ENCODE data around the gene RAI1. TPM values are rescaled to one million over a fixed set of nuclear protein-coding genes. Genes with fewer than 3 reads are reported as not detected.

The RAI1 gene
- total and polyA plus RNA-seq, 2 of the 13 experiments (the other 11 are each of a cell fraction or from before 2014, with no cell fraction given), result 3.4 to 5.2 TPM

- TF ChIP-seq TFDP2 (CRISPR knock-in tag; IDR thresholded peaks at IDR 0.05), result no peak
- TF ChIP-seq POLR2A (IDR thresholded peaks at IDR 0.05; ENCODE audit: insufficient read depth in 1 of 2, low read depth in 2 of 2, low read length in 2 of 2), result no peak
- TF ChIP-seq HOXA9 (CRISPR knock-in tag; IDR thresholded peaks at IDR 0.05; ENCODE audit: borderline replicate concordance), result no peak
- no peak for TF ChIP-seq AKAP8 (CRISPR knock-in tag; IDR thresholded peaks at IDR 0.05)
- TF ChIP-seq PRDM4 (CRISPR knock-in tag; IDR thresholded peaks at IDR 0.05; ENCODE audit: borderline replicate concordance), result no peak
- no peak for TF ChIP-seq ZNF383 (CRISPR knock-in tag; IDR thresholded peaks at IDR 0.05; ENCODE audit: borderline replicate concordance)
- TF ChIP-seq POGZ (CRISPR knock-in tag; IDR thresholded peaks at IDR 0.05), result no peak
- TF ChIP-seq PBX2 (CRISPR knock-in tag; IDR thresholded peaks at IDR 0.05), result no peak
- no peak for TF ChIP-seq ZNF331 (CRISPR knock-in tag; IDR thresholded peaks at IDR 0.05)
- no peak for TF ChIP-seq YY1 (IDR thresholded peaks at IDR 0.05; ENCODE audit: insufficient read depth, insufficient replicate concordance, low read depth, low read length)
- TF ChIP-seq ZNF138 (CRISPR knock-in tag; IDR thresholded peaks at IDR 0.05; ENCODE audit: low read depth), result 0 out of 2 replicates have a peak, but pooled peaks have one; percentile 74
- no peak for TF ChIP-seq ZNF543 (CRISPR knock-in tag; IDR thresholded peaks at IDR 0.05)
- TF ChIP-seq ZNF33B (CRISPR knock-in tag; IDR thresholded peaks at IDR 0.05), result no peak
- TF ChIP-seq ZNF552 (CRISPR knock-in tag; IDR thresholded peaks at IDR 0.05; ENCODE audit: borderline replicate concordance), result no peak
- TF ChIP-seq ZNF230 (CRISPR knock-in tag; IDR thresholded peaks at IDR 0.05), result peak; percentile 61; the same call in 1 of the 2 replicates
- no peak for TF ChIP-seq IKZF4 (CRISPR knock-in tag; IDR thresholded peaks at IDR 0.05; ENCODE audit: borderline replicate concordance, low read depth, not compliant biosample characterization)
- TF ChIP-seq SIX4 (CRISPR knock-in tag; IDR thresholded peaks at IDR 0.05), result no peak
- TF ChIP-seq PAWR (CRISPR knock-in tag; IDR thresholded peaks at IDR 0.05; ENCODE audit: borderline replicate concordance), result no peak
- TF ChIP-seq ZSCAN9 (CRISPR knock-in tag; IDR thresholded peaks at IDR 0.05; ENCODE audit: borderline replicate concordance), result no peak
- TF ChIP-seq MLX (CRISPR knock-in tag; IDR thresholded peaks at IDR 0.05), result no peak
- TF ChIP-seq ZNF549 (CRISPR knock-in tag; IDR thresholded peaks at IDR 0.05), result no peak
- TF ChIP-seq MIXL1 (CRISPR knock-in tag; IDR thresholded peaks at IDR 0.05), result no peak
- no peak for TF ChIP-seq ZNF792 (CRISPR knock-in tag; IDR thresholded peaks at IDR 0.05)
Observed at GRCh38 chr17:17835415-17836249, 154.4 kb downstream of the RAI1 start (continued).

All from HepG2 (cell line).